NCI-H2107 (cell line): ENCODE measurements around the gene PCDHB13.
"Not testable (repeated sequence)": the region's sequence is repeated elsewhere in the genome, so short reads cannot be mapped to it uniquely, and the experiment has no call there.

Experiments used
- DNase-seq: peaks from one replicate; lab custom pipeline; 2025; lab: John Stamatoyannopoulos, UW

The PCDHB13 gene

DNA sequence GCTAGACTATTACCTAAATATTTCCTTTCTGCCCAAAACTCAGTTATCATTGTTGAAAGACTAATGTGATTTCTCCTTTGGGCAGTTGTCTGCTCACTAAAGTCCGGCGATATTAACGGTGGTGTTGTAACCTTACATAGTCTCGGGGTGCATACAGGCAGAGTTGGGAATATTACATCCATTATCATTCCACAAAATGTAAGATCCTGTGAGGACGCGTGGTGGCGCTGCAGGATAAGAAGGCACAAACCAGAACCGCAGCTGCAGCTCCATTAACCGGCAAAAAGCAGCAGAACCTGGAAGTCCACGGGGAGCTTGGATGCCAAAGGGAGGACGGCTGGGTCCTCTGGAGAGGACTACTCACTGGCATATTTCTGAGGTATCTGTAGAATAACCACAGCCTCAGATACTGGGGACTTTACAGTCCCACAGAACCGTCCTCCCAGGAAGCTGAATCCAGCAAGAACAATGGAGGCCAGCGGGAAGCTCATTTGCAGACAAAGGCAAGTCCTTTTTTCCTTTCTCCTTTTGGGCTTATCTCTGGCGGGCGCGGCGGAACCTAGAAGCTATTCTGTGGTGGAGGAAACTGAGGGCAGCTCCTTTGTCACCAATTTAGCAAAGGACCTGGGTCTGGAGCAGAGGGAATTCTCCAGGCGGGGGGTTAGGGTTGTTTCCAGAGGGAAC, at the start of gene PCDHB13:
TSS of gene PCDHB13 (plus strand) at position 264 of the 684 bp plus-strand sequence. CDS start at position 469, 205 bp downstream.
- DNase-seq = not testable (repeated sequence)

DNA sequence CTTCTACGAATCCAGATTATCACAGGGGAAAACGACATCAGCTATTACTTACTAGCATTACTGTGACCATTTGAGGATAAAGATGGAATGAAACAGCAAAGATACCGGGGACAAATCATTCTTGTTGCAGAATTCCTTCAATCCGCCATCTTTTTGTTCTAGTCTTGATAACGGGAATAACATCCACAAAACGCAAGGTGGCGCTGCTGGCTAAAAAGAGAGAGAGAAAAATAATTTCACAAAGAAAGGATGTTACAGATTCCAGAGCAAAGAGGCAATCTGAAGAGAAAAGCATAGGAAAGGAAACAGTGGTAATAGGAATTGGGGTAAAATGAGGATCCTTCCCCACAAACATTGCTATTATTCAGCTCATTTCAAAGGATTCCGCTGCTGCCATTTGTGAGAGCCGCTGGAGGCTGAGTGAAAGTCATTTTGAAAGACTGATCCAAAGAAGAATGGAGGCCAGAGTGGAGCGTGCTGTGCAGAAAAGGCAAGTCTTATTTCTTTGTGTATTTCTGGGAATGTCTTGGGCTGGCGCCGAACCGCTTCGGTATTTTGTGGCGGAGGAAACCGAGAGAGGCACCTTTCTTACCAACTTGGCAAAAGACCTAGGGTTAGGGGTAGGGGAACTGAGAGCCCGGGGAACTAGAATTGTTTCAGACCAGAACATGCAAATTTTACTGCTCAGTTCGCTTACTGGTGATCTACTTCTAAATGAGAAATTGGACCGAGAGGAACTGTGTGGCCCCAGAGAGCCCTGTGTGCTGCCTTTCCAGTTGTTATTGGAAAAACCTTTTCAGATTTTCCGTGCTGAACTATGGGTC, 41.1 kb upstream of the PCDHB13 start, which contains the start of gene PCDHB7:
TSS of gene PCDHB7 (plus strand) at position 264 of the 824 bp plus-strand sequence. CDS start at position 456, 192 bp downstream.
- DNase-seq = no peak

DNA sequence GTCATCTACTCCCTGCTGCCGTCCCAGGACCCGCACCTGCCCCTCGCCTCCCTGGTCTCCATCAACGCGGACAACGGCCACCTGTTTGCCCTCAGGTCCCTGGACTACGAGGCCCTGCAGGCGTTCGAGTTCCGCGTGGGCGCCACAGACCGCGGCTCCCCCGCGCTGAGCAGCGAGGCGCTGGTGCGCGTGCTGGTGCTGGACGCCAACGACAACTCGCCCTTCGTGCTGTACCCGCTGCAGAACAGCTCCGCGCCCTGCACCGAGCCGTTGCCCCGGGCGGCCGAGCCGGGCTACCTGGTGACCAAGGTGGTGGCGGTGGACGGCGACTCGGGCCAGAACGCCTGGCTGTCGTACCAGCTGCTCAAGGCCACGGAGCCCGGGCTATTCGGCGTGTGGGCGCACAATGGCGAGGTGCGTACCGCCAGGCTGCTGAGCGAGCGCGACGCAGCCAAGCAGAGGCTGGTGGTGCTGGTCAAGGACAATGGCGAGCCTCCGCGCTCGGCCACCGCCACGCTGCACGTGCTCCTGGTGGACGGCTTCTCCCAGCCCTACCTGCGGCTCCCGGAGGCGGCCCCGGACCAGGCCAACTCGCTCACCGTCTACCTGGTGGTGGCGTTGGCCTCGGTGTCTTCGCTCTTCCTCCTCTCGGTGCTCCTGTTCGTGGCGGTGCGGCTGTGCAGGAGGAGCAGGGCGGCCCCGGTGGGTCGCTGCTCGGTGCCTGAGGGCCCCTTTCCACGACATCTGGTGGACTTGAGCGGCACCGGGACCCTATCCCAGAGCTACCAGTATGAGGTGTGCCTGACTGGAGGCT, 39.2 kb upstream of the PCDHB13 start:
- DNase-seq = not testable (repeated sequence)

DNA sequence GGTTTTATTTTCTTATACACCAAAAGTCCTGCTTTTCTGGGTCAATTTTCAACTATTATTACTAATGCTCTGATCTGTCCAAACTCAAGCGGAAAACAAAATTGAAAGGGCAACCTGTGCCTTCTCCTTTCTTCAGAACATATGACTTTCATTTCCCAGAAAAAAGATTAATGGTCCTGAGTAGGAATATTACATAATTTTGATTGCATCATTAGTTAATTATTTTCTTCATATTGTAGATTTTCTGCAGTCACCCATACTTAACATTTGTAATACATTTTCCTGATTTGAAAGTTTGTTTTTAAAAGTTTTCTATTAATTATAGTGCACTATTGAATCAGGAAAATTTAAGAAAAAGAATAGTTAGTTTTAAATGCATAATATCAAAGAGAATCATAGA, 37.8 kb upstream of the PCDHB13 start:
- DNase-seq = no peak

DNA sequence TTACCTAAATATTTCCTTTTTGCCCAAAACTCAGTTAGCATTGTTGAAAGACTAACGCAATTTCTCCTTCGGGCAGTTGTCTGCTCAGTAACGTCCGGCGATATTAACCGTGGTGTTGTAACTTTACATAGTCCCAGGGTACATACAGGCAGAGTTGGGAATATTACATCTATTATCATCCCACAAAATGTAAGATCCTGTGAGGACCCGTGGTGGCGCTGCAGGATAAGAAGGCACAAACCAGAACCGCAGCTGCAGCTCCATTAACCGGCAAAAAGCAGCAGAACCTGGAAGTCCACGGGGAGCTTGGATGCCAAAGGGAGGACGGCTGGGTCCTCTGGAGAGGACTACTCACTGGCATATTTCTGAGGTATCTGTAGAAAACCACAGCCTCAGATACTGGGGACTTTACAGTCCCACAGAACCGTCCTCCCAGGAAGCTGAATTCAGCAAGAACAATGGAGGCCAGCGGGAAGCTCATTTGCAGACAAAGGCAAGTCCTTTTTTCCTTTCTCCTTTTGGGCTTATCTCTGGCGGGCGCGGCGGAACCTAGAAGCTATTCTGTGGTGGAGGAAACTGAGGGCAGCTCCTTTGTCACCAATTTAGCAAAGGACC, 36.0 kb upstream of the PCDHB13 start, which contains the start of gene PCDHB8:
TSS of gene PCDHB8 (plus strand) at position 214 of the 615 bp plus-strand sequence. CDS start at position 459, 245 bp downstream.
- not testable (repeated sequence) for DNase-seq

DNA sequence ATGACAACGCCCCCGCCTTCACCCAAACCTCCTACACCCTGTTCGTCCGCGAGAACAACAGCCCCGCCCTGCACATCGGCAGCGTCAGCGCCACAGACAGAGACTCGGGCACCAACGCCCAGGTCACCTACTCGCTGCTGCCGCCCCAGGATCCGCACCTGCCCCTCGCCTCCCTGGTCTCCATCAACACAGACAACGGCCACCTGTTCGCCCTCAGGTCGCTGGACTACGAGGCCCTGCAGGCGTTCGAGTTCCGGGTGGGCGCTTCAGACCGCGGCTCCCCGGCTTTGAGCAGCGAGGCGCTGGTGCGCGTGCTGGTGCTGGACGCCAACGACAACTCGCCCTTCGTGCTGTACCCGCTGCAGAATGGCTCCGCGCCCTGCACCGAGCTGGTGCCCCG, 34.3 kb upstream of the PCDHB13 start:
- DNase-seq = not testable (repeated sequence)

DNA sequence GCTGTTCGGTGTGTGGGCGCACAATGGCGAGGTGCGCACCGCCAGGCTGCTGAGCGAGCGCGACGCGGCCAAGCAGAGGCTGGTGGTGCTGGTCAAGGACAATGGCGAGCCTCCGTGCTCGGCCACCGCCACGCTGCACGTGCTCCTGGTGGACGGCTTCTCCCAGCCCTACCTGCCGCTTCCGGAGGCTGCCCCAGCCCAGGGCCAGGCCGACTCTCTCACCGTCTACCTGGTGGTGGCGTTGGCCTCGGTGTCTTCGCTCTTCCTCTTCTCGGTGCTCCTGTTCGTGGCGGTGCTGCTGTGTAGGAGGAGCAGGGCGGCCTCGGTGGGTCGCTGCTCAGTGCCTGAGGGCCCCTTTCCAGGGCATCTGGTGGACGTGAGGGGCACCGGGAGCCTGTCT, 33.8 kb upstream of the PCDHB13 start:
- not testable (repeated sequence) for DNase-seq

DNA sequence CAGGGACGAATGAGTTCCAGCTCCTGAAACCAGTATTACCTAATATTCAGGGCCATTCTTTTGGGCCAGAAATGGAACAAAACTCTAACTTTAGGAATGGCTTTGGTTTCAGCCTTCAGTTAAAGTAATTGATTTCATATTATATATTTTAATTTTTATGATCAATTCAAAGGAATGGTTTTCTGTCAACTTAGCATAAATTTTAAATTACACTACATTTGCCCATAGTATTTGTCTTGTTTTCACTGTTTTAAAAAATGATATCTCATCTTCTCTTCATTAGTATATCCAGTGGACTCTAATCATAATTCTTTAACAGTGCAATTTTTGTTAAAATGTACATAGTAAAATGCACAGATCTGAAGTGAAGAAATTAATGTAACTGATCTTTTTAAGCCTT, 33.4 kb upstream of the PCDHB13 start:
- no peak for DNase-seq

DNA sequence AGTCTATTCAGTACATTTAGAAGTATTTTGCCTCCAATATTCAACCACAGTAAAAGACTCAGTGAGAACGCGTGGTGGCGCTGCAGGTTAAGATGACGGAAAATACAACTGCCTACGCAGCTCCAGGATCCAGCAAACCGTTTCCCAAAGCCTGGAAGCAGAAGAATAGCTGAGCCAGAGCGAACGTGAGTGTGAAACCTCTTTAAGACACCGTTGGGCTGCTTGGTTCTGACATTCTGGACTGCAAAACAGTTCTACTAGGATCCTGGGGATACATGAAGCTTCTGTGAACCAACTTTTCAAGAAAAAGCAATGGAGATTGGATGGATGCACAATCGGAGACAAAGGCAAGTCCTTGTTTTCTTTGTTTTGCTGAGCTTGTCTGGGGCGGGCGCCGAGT, 31.5 kb upstream of the PCDHB13 start, which contains the start of gene PCDHB16:
TSS of gene PCDHB16 (plus strand) at position 140 of the 400 bp plus-strand sequence. CDS start at position 313, 173 bp downstream.
- DNase-seq = no peak

DNA sequence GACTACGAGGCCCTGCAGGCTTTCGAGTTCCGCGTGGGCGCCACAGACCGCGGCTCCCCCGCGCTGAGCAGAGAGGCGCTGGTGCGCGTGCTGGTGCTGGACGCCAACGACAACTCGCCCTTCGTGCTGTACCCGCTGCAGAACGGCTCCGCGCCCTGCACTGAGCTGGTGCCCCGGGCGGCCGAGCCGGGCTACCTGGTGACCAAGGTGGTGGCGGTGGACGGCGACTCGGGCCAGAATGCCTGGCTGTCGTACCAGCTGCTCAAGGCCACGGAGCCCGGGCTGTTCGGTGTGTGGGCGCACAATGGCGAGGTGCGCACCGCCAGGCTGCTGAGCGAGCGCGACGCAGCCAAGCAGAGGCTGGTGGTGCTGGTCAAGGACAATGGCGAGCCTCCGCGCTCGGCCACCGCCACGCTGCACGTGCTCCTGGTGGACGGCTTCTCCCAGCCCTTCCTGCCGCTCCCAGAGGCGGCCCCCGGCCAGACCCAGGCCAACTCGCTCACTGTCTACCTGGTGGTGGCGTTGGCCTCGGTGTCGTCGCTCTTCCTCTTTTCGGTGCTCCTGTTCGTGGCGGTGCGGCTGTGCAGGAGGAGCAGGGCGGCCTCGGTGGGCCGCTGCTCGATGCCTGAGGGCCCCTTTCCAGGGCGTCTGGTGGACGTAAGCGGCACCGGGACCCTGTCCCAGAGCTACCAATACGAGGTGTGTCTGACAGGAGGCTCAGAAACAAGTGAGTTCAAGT, 29.4 kb upstream of the PCDHB13 start:
- DNase-seq = not testable (repeated sequence)

DNA sequence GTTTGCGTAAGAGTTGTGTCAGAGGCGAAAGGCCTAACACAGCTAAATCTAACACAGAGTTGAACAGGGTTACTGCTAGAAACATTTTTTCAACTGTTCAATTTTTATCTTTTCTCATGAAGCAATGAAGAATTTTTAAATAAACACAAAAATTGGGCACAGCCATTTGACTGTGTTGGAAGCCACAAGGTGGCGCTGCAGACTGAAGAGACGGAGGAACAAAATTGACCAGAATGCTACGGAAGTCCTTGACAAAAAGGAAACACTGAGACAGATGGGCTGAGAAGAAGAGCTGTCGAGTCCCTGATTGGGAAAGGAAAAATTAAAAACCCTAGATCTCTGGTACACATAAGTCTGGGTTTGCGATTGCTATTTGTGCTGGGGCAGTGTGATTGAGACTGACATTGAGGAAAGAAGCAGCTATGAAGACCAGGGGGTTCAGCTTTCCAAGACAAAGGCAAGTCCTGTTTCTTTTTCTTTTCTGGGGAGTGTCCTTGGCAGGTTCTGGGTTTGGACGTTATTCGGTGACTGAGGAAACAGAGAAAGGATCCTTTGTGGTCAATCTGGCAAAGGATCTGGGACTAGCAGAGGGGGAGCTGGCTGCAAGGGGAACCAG, 26.7 kb upstream of the PCDHB13 start, which contains the start of gene PCDHB9:
TSS of gene PCDHB9 (plus strand) at position 265 of the 616 bp plus-strand sequence. CDS start at position 423, 158 bp downstream.
- peak; percentile 12 for DNase-seq

DNA sequence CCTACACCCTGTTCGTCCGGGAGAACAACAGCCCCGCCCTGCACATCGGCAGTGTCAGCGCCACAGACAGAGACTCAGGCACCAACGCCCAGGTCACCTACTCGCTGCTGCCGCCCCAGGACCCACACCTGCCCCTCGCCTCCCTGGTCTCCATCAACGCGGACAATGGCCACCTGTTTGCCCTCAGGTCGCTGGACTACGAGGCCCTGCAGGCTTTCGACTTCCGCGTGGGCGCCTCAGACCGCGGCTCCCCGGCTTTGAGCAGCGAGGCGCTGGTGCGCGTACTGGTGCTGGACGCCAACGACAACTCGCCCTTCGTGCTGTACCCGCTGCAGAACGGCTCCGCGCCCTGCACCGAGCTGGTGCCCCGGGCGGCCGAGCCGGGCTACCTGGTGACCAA, 25.0 kb upstream of the PCDHB13 start:
- DNase-seq = not testable (repeated sequence)

DNA sequence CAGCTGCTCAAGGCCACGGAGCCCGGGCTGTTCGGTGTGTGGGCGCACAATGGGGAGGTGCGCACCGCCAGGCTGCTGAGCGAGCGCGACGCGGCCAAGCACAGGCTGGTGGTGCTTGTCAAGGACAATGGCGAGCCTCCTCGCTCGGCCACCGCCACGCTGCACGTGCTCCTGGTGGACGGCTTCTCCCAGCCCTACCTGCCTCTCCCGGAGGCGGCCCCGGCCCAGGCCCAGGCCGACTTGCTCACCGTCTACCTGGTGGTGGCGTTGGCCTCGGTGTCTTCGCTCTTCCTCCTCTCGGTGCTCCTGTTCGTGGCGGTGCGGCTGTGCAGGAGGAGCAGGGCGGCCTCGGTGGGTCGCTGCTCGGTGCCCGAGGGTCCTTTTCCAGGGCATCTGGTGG, 24.6 kb upstream of the PCDHB13 start:
- not testable (repeated sequence) for DNase-seq

DNA sequence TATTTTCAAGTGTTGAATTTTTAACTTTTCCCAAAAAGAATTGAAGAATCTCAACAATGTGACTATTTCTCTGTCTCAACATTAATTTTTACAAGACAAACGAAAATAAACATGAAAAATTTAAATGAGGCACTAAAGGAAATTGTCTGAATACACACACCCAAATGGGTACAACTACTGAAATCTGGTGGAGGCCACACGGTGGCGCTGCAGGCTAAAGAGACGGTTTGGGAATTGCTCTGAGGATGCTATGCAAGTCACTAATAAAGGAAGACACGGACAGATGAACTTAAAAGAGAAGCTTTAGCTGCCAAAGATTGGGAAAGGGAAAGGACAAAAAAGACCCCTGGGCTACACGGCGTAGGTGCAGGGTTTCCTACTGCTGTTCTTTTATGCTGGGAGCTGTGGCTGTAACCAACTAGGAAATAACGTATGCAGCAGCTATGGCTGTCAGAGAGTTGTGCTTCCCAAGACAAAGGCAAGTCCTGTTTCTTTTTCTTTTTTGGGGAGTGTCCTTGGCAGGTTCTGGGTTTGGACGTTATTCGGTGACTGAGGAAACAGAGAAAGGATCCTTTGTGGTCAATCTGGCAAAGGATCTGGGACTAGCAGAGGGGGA, 21.5 kb upstream of the PCDHB13 start, which contains the start of gene PCDHB10:
TSS of gene PCDHB10 (plus strand) at position 244 of the 616 bp plus-strand sequence. CDS start at position 444, 200 bp downstream.
- DNase-seq = no peak

DNA sequence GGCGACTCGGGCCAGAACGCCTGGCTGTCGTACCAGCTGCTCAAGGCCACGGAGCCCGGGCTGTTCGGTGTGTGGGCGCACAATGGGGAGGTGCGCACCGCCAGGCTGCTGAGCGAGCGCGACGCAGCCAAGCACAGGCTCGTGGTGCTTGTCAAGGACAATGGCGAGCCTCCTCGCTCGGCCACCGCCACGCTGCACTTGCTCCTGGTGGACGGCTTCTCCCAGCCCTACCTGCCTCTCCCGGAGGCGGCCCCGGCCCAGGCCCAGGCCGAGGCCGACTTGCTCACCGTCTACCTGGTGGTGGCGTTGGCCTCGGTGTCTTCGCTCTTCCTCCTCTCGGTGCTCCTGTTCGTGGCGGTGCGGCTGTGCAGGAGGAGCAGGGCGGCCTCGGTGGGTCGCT, 19.4 kb upstream of the PCDHB13 start:
- not testable (repeated sequence) for DNase-seq

DNA sequence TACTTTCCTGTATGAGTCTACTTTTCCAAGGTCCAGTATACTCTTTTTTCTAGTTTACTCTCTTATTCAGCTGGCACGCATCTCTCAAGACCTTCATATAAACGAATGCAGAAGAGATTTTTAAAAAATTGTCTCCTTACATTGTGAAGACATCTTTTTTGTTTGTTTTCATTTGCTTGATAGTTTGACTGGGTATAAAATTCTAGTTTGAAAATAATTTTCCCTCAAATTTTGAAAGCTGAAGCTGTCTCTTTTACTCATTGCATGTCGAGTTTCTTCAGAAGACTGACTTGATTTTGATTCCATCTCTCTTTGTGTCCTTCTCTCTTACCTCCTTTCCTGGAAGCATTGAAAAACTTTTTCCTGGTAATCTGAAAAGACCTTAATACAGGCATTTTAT, 17.4 kb upstream of the PCDHB13 start:
- DNase-seq = no peak

DNA sequence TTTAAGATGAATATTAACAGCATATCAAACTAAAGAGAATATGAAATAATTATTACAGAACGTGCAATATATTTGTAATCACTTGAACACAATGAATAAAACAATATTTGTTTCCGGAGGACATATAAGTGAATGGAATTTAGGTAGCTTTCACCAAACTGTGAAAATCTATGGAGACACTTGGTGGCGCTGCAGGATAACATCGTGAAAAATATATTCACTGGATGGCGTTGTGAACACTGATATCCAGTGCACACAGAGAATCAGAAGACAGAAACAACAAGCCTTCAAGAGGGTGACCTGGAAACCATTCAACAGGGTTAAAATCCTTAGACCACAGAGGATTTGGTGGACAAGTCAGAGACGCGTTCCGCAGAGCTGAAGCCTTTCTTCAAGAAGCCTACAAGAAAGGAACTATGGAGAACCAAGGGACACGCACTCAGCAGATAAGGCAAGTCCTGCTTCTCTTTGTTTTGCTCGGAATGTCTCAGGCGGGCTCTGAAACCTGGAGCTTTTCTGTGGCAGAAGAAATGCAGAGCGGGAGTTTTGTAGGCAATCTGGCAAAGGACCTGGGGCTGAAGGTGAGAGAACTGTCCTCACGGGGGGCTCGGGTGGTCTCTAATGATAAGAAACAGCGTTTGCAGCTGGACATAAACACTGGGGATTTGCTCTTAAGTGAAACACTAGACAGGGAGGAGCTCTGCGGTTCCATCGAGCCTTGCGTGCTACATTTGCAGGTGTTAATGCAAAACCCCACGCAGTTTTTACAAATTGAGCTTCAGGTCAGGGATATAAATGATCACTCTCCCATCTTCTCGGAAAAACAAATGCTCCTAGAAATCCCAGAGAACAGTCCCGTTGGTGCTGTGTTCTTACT, 14.1 kb upstream of the PCDHB13 start, which contains the start of gene PCDHB11:
TSS of gene PCDHB11 (plus strand) at position 269 of the 877 bp plus-strand sequence. CDS start at position 417, 148 bp downstream.
- DNase-seq = no peak

DNA sequence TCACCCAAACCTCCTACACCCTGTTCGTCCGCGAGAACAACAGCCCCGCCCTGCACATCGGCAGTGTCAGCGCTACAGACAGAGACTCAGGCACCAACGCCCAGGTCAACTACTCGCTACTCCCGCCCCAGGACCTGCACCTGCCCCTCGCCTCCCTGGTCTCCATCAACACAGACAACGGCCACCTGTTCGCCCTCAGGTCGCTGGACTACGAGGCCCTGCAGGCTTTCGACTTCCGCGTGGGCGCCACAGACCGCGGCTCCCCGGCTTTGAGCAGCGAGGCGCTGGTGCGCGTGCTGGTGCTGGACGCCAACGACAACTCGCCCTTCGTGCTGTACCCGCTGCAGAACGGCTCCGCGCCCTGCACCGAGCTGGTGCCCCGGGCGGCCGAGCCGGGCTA, 12.6 kb upstream of the PCDHB13 start:
- not testable (repeated sequence) for DNase-seq
